ENCODE measurements around the gene CD47. TPM values are rescaled to one million over a fixed set of nuclear protein-coding genes. Genes with fewer than 3 reads are reported as not detected.

CD47 gene
- total RNA-seq, 1 donor from 2014 or later, result 352 TPM

- DNase-seq, result no peak
Observed at GRCh38 chr3:108011616-108012015, 79.2 kb downstream of the CD47 start.

GRCh38 chr3:108008931-108009639 is 81.7 kb downstream of the CD47 start:
- no peak for DNase-seq

DNA sequence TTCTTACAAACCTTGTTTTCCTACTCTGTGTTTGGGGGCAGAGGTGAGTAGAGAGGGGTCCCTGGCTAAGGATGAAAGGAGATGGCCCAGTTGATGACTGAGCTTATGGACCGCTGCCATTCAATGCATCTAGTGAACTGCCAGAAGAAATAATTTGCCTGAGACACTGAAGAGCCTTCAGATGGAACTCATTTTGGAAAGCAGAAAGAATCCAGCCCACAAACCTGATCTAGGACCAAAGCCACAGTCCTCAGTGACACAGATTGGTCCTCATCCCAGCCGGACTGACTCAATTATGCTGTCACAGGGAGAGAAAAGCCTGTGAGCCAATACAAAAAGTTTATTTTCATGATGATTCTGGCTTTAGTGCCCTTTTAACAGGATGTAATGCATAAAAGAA is 82.7 kb downstream of the CD47 start:
- no peak for DNase-seq

GRCh38 chr3:108006881-108007331 is 83.9 kb downstream of the CD47 start:
- DNase-seq, result no peak

DNA sequence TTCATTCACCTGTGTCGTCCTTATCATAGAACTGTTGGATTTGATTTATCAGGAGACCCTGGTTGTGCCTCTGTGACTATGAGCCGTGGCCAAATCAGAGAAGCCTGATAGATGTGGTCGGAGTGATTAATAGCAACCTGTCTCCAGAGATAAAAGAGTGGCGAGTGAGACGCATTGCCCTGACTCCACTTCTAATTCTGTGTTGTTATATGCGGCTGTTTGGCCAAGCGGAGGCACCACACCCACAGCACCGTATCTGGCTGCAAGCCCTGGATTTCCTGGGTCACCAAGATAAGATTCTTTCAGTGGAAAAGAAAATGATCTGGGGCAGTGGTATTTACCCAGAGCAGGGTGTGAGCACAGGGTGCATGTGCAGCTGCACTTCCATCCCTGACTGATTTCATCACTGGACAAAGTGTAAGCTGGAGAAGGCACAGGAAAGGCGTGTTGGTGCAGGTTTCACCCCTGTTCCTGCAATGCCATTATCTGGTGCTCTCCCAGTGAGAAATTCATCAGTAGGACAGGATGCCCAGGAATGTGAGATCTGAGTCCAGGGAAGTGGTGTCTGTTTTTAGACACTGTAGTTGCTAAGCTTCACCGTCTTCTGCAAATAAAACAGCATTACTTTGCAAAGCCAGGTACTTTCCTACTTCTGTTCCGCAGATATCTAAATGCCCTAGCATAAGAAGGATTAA is 84.6 kb downstream of the CD47 start:
- DNase-seq, result no peak

DNA sequence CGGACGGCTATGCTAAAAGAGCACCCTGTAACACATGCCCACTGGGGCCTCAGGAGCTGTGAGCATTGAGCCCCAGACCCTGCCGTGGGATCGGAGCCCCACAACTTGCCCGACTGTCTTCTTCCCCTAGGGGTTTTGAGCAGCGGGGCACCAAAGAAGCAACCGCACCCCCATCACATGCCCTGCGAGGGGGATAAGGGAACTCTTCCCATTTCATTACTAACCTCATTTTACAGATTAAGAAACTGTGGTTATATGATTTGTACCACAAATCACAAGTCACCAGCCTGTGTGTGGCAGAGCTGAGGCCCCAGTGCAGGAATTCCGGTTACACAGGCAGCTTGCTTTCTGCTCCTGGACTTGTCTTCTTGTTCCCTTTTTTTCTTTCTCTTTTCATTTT is 86.2 kb downstream of the CD47 start:
- DNase-seq, result no peak

- no peak for DNase-seq
Observed at GRCh38 chr3:108001457-108001856, 89.4 kb downstream of the CD47 start.

DNA sequence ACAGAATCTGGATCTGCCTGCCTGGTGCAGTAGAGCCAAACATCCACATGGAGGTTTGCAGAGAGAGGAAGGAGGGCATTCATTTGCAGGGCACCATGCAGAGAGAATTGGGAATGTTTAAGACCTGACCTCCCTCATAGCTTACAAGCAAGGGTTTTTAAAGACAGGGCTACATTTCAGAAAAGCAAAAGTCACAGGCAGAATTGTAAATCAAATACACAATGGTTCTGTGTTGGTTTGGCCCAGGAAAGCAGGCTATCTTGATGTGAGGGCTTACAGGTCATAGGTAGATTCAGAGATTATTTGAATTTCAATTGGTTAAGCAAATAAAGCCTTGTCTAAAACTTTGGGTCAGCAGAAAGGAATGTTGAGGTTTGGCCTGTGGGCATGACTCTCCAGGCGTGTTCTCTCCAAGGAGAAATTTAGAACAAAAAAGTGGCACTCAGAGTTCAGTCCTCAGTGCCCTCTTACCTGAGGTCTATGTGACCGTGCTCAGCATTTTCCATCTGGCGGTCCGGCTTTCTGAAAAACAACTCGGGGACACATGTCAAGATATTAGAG is 91.5 kb downstream of the CD47 start:
- no peak for DNase-seq

GRCh38 chr3:107997671-107998070 is 93.2 kb downstream of the CD47 start:
- DNase-seq, result no peak

- DNase-seq, result no peak
Observed at GRCh38 chr3:107995823-107996222, 95.0 kb downstream of the CD47 start.

GRCh38 chr3:107994956-107995715 is 95.7 kb downstream of the CD47 start:
- DNase-seq, result no peak

GRCh38 chr3:107994181-107994580 is 96.7 kb downstream of the CD47 start:
- no peak for DNase-seq

GRCh38 chr3:107993771-107994170 is 97.1 kb downstream of the CD47 start:
- DNase-seq, result no peak

Other genes starting within 250 kb of the CD47 start
- gene IFT57, start 131.4 kb upstream of the CD47 start, total RNA-seq, result 55.7 TPM
- gene HHLA2, start 205.5 kb upstream of the CD47 start, total RNA-seq, result not detected

Data from occipital lobe (tissue), 2 donors.